SK-N-SH (cell line): ENCODE data around the gene CLEC5A. TPM values are rescaled to one million over a fixed set of nuclear protein-coding genes. Genes with fewer than 3 reads are reported as not detected.

Source experiments
- CTCF ChIA-PET: fragments of 300-600, 350-600 bp; formaldehyde crosslinking; extraction: SDS; loops from one replicate; lab custom pipeline; 2021; lab: Yijun Ruan, JAX
- POLR2A ChIA-PET: fragments of 350-600 bp; sonication (Branson Sonifier 250); formaldehyde crosslinking; extraction: SDS; loops from one replicate; lab custom pipeline; 2020; ENCODE audit warnings: antibody characterized with exemption, inconsistent platforms; lab: Yijun Ruan, JAX
- DNase-seq: peaks from one replicate; pipeline ENCODE4 v3.0.0; 2012
- H2AFZ ChIP-seq: fragments of 200-600 bp; sonication (generic); 2 replicates; pipeline ENCODE4 v1.8.1; 2016; ENCODE audit warnings: antibody characterized with exemption, mild to moderate bottlenecking, low read depth
- H3F3A ChIP-seq: fragments of 200-600 bp; sonication (generic); replicated peaks from 2 replicates; pipeline ENCODE3; 2016; ENCODE audit warnings: antibody characterized with exemption, mild to moderate bottlenecking; ENCODE audit not compliant: insufficient read depth
- H3K27ac ChIP-seq, 2 experiments: fragments of 200-500 bp in 1 of 2; fragments of 200-600 bp in 1 of 2; sonication (Bioruptor generic) in 1 of 2; sonication (generic), shearing (Covaris generic) in 1 of 2; 2 replicates each; pipeline versions ENCODE4 v1.5.1 to v1.6.1; 2014 to 2016; ENCODE audit warnings: low read depth in 2 of 2, inconsistent platforms in 1 of 2, low read length in 1 of 2, mild to moderate bottlenecking in 1 of 2, mixed read lengths in 1 of 2
- H3K27me3 ChIP-seq: fragments of 200-600 bp; sonication (generic), shearing (Covaris generic); 2 replicates; pipeline ENCODE4 v1.6.1; 2016; ENCODE audit warnings: mixed run types; ENCODE audit not compliant: insufficient read depth
- H3K36me3 ChIP-seq, 2 experiments: fragments of 200-500 bp in 1 of 2; fragments of 200-600 bp in 1 of 2; sonication (Bioruptor generic) in 1 of 2; sonication (generic) in 1 of 2; replicated peaks in 1 of 2; 2 replicates each; pipeline versions ENCODE3 to v1.5.1; 2014 to 2016; ENCODE audit warnings: low read length in 1 of 2, mild to moderate bottlenecking in 1 of 2; ENCODE audit not compliant: insufficient read depth in 2 of 2, control insufficient read depth in 1 of 2
- H3K4me1 ChIP-seq, 2 experiments: fragments of 200-500 bp in 1 of 2; fragments of 200-600 bp in 1 of 2; sonication (Bioruptor generic) in 1 of 2; sonication (generic), shearing (Covaris generic) in 1 of 2; 2 replicates each; pipeline versions ENCODE4 v1.5.1 to v1.6.1; 2014 to 2016; ENCODE audit warnings: low read depth in 1 of 2, low read length in 1 of 2, mixed run types in 1 of 2; ENCODE audit not compliant: insufficient read depth in 2 of 2, control insufficient read depth in 1 of 2
- H3K4me2 ChIP-seq: fragments of 200-600 bp; sonication (generic), shearing (Covaris generic); 2 replicates; pipeline ENCODE4 v1.6.1; 2017; ENCODE audit warnings: mixed run types
- H3K4me3 ChIP-seq, 2 experiments: fragments of 200-500 bp in 1 of 2; fragments of 200-600 bp in 1 of 2; sonication (Bioruptor generic) in 1 of 2; sonication (generic), shearing (Covaris generic) in 1 of 2; 2 replicates each; pipeline versions ENCODE4 v1.5.1 to v1.8.1; 2014 to 2016; ENCODE audit warnings: low read depth in 2 of 2, inconsistent platforms in 1 of 2, low read length in 1 of 2, mild to moderate bottlenecking in 1 of 2, mixed read lengths in 1 of 2, moderate library complexity in 1 of 2
- H3K79me2 ChIP-seq: fragments of 200-600 bp; sonication (generic); 2 replicates; pipeline ENCODE4 v1.8.1; 2017; ENCODE audit warnings: mild to moderate bottlenecking; ENCODE audit not compliant: insufficient read depth
- H3K9ac ChIP-seq: fragments of 200-600 bp; sonication (generic); 2 replicates; pipeline ENCODE4 v1.6.1; 2017; ENCODE audit warnings: mixed run types
- H3K9me2 ChIP-seq: fragments of 200-600 bp; sonication (generic); 2 replicates; pipeline ENCODE4 v1.6.1; 2017; ENCODE audit warnings: mixed run types
- H3K9me3 ChIP-seq: fragments of 200-600 bp; sonication (generic); 2 replicates; pipeline ENCODE4 v1.6.1; 2017; ENCODE audit warnings: mixed run types, mild to moderate bottlenecking, moderate library complexity
- H4K20me1 ChIP-seq: fragments of 200-600 bp; sonication (generic); 2 replicates; pipeline ENCODE4 v1.6.1; 2017; ENCODE audit warnings: mild to moderate bottlenecking, mixed run types; ENCODE audit not compliant: insufficient read depth
- CTCF ChIP-seq: fragments of 200-600 bp; sonication (generic); IDR thresholded peaks from 2 replicates; pipeline ENCODE4 v1.6.1; 2017; ENCODE audit warnings: antibody characterized with exemption, mild to moderate bottlenecking, moderate library complexity
- EP300 ChIP-seq, 2 experiments: IDR thresholded peaks; 2 replicates each; pipeline versions ENCODE4 v1.4.0 to v1.6.1; 2012; ENCODE audit warnings: borderline replicate concordance in 1 of 2, low read depth in 1 of 2, low read length in 1 of 2
- FOSL2 ChIP-seq: IDR thresholded peaks from 2 replicates; pipeline ENCODE4 v1.4.0; 2012; ENCODE audit warnings: low read depth, mild to moderate bottlenecking, moderate library complexity, borderline replicate concordance
- FOXJ3 ChIP-seq: sonication (generic); formaldehyde crosslinking; IDR thresholded peaks from 2 replicates; pipeline ENCODE4 v1.5.1; 2020; ENCODE audit warnings: mild to moderate bottlenecking, missing genetic modification reagents
- GABPA ChIP-seq: IDR thresholded peaks from 2 replicates; pipeline ENCODE4 v1.4.0; 2012; ENCODE audit warnings: low read depth, mild to moderate bottlenecking
- JUND ChIP-seq: IDR thresholded peaks from 2 replicates; pipeline ENCODE4 v1.4.0; 2012
- MEF2A ChIP-seq: IDR thresholded peaks from 2 replicates; pipeline ENCODE4 v1.4.0; 2012; ENCODE audit warnings: low read depth, borderline replicate concordance
- NRF1 ChIP-seq: IDR thresholded peaks from 2 replicates; pipeline ENCODE4 v1.6.1; 2012; ENCODE audit warnings: low read depth, mild to moderate bottlenecking, low read length
- PBX3 ChIP-seq: IDR thresholded peaks from 2 replicates; pipeline ENCODE4; 2012
- RFX5 ChIP-seq: IDR thresholded peaks from 2 replicates; pipeline ENCODE4 v1.6.1; 2012; ENCODE audit warnings: mild to moderate bottlenecking, improper control_type of control experiment, low read length
- RXRA ChIP-seq: IDR thresholded peaks from 2 replicates; pipeline ENCODE4 v1.4.0; 2012; ENCODE audit warnings: low read depth, mild to moderate bottlenecking, borderline replicate concordance
- SIN3A ChIP-seq: IDR thresholded peaks from 2 replicates; pipeline ENCODE4 v1.6.1; 2012; ENCODE audit warnings: low read depth, mild to moderate bottlenecking, low read length, moderate library complexity, borderline replicate concordance
- TAF1 ChIP-seq: IDR thresholded peaks from 2 replicates; pipeline ENCODE4 v1.6.1; 2012; ENCODE audit warnings: low read depth, mild to moderate bottlenecking, low read length, moderate library complexity, borderline replicate concordance
- USF1 ChIP-seq: IDR thresholded peaks from 2 replicates; pipeline ENCODE4 v1.4.0; 2012; ENCODE audit warnings: low read depth, borderline replicate concordance
- USF2 ChIP-seq: fragments of 150-350 bp; IDR thresholded peaks from 2 replicates; pipeline ENCODE4 v1.6.1; 2017; ENCODE audit warnings: antibody characterized with exemption, low read length, low read depth, borderline replicate concordance
- WGBS: methylation state at CpG from one replicate; pipeline ENCODE4 v1.1.6; 2017; ENCODE audit warnings: low lambda C conversion rate; 5-methylcytosine and 5-hydroxymethylcytosine counted together
- polyA plus RNA-seq, 3 experiments: library from polyadenylated mRNA; depleted of rRNA; stranded (reverse); fragments of >200 nt; gene quantifications; 2 replicates each; pipeline ENCODE4 v1.2.3, GENCODE V29; 2012

The CLEC5A gene
- polyA plus RNA-seq, 1 of the 3 experiments (the other 2 are of a cell fraction) = not detected

GRCh38 chr7:141930211-141930610 lies 16.6 kb downstream of the CLEC5A start:
- H2AFZ ChIP-seq = no peak overlapping the region
- ChIA-PET POLR2A (no interaction called here), CTCF (interaction anchor here (2.1 kb wide), 1 partner anchor 46 kb away, joined by 8 read pairs; no protein-coding TSS in a partner anchor)
- H3K9ac ChIP-seq = no peak overlapping the region
- WGBS = 16% methylated on average over 5 of the region's 5 CpGs
- no peaks in the 10 kb centered on the region for H3K4me1 ChIP-seq
- H4K20me1 ChIP-seq = no peaks in the 10 kb centered on the region
- no peaks in the 10 kb centered on the region for H3K79me2 ChIP-seq
- H3K4me2 ChIP-seq = no peak overlapping the region
- H3K27ac ChIP-seq = no peak overlapping the region
- DNase-seq = no peak
- H3K27me3 ChIP-seq = no peaks in the 10 kb centered on the region
- H3K9me3 ChIP-seq = no peaks in the 10 kb centered on the region
- no peaks in the 10 kb centered on the region for H3K36me3 ChIP-seq
- H3K9me2 ChIP-seq = no peaks in the 10 kb centered on the region
- TF ChIP-seq SIN3A (no peak), FOXJ3 (CRISPR knock-in tag) (no peak), FOSL2 (no peak), GABPA (no peak)
- H3F3A ChIP-seq = no peaks in the 10 kb centered on the region
- no peak overlapping the region for H3K4me3 ChIP-seq

- H3K9me3 ChIP-seq = no peaks in the 10 kb centered on the region
- ChIA-PET POLR2A (no interaction called here), CTCF (interaction anchor here (1.0 kb wide), 1 partner anchor 47 kb away, joined by 4 read pairs; no protein-coding TSS in a partner anchor)
- H3K9ac ChIP-seq = no peak overlapping the region
- no peak overlapping the region for H3K4me2 ChIP-seq
- H3K4me3 ChIP-seq = no peak overlapping the region
- 24% methylated on average over 3 of the region's 3 CpGs for WGBS
- H3F3A ChIP-seq = no peaks in the 10 kb centered on the region
- no peak overlapping the region for H3K27ac ChIP-seq
- H3K4me1 ChIP-seq = no peaks in the 10 kb centered on the region
- H3K36me3 ChIP-seq = no peaks in the 10 kb centered on the region
- no peaks in the 10 kb centered on the region for H4K20me1 ChIP-seq
- no peaks in the 10 kb centered on the region for H3K27me3 ChIP-seq
- H2AFZ ChIP-seq = no peak overlapping the region
- no peaks in the 10 kb centered on the region for H3K79me2 ChIP-seq
- TF ChIP-seq JUND = no peak
- TF ChIP-seq MEF2A = no peak
- no peak for TF ChIP-seq SIN3A
- TF ChIP-seq USF1 = no peak
- TF ChIP-seq USF2 = no peak
- TF ChIP-seq RFX5 = no peak
- no peak for TF ChIP-seq PBX3
- no peak for TF ChIP-seq NRF1
- no peak for TF ChIP-seq CTCF
- TF ChIP-seq RXRA = no peak
- no peak for TF ChIP-seq TAF1
- no peak for TF ChIP-seq EP300 (IDR thresholded peaks at IDR 0.05; ENCODE audit: borderline replicate concordance in 1 of 2, low read depth in 1 of 2, low read length in 1 of 2)
- H3K9me2 ChIP-seq = no peaks in the 10 kb centered on the region
- DNase-seq = no peak
Observed at GRCh38 chr7:141928845-141929195, 18.0 kb downstream of the CLEC5A start.
